Measurements from ENCODE around the gene CDH20. TPM values are rescaled to one million over a fixed set of nuclear protein-coding genes. Genes with fewer than 3 reads are reported as not detected.

The CDH20 gene
- total and polyA plus RNA-seq, 7 experiments from 2014 or later, result 0.15 to 0.44 (median 0.40) TPM; not detected in 4

GRCh38 chr18:61413396-61413795, 80.2 kb downstream of the CDH20 start:
- Histone ChIP-seq H3K9me3 (ENCODE audit: control insufficient read depth in 2 of 3, low read length in 3 of 3) (no peaks in the 10 kb centered on the region), H3K4me3 (ENCODE audit: low read length) (no peak overlapping the region), H3K27ac (ENCODE audit: low read depth, low read length) (no peak overlapping the region), H3K36me3 (ENCODE audit: control insufficient read depth in 2 of 3, insufficient read depth in 3 of 3, low read length in 3 of 3) (no peaks in the 10 kb centered on the region), H3K27me3 (ENCODE audit: control insufficient read depth in 2 of 2, insufficient read depth in 2 of 2, low read length in 2 of 2) (no peaks in the 10 kb centered on the region), H3K4me1 (ENCODE audit: control insufficient read depth in 2 of 2, insufficient read depth in 2 of 2, low read length in 2 of 2) (no peaks in the 10 kb centered on the region)
- intact Hi-C loops (cut with micrococcal nuclease), result no loop called here
- no peak overlapping the region for H3K27ac Mint-ChIP-seq
- ATAC-seq, result no peak
- no peaks in the 10 kb centered on the region for H3K9me3 Mint-ChIP-seq
- POLR2A ChIA-PET, result no interaction called here
- DNase-seq, result no peak
- no peaks in the 10 kb centered on the region for H3K36me3 Mint-ChIP-seq
- no peak overlapping the region for H3K4me3 Mint-ChIP-seq
- peaks cover 0 to 5% (median 0%) of the 10 kb centered on the region in 5 donors for H3K27me3 Mint-ChIP-seq
- CTCF ChIA-PET, result no interaction called here
- H3K4me1 Mint-ChIP-seq, result no peaks in the 10 kb centered on the region

- H3K4me1 Mint-ChIP-seq, result no peaks in the 10 kb centered on the region
- no peaks in the 10 kb centered on the region for H3K9me3 ChIP-seq (ENCODE audit: control insufficient read depth in 2 of 3, low read length in 3 of 3)
- H3K27me3 Mint-ChIP-seq, result peaks cover 0 to 5% (median 0%) of the 10 kb centered on the region in 5 donors
- H3K27ac ChIP-seq (ENCODE audit: low read depth, low read length), result no peak overlapping the region
- no peaks in the 10 kb centered on the region for H3K36me3 ChIP-seq (ENCODE audit: control insufficient read depth in 2 of 3, insufficient read depth in 3 of 3, low read length in 3 of 3)
- H3K27me3 ChIP-seq (ENCODE audit: control insufficient read depth in 2 of 2, insufficient read depth in 2 of 2, low read length in 2 of 2), result no peaks in the 10 kb centered on the region
- ATAC-seq (no peak), DNase-seq (no peak)
- CTCF ChIA-PET, result no interaction called here
- no peak overlapping the region for H3K4me3 Mint-ChIP-seq
- intact Hi-C loops (cut with micrococcal nuclease), result no loop called here
- no peaks in the 10 kb centered on the region for H3K4me1 ChIP-seq (ENCODE audit: control insufficient read depth in 2 of 2, insufficient read depth in 2 of 2, low read length in 2 of 2)
- no peaks in the 10 kb centered on the region for H3K36me3 Mint-ChIP-seq
- no peak overlapping the region for H3K4me3 ChIP-seq (ENCODE audit: low read length)
- POLR2A ChIA-PET, result no interaction called here
- no peak overlapping the region for H3K27ac Mint-ChIP-seq
- H3K9me3 Mint-ChIP-seq, result no peaks in the 10 kb centered on the region
Measured at GRCh38 chr18:61414086-61414485, 80.9 kb downstream of the CDH20 start.

GRCh38 chr18:61419763-61420162, 86.5 kb downstream of the CDH20 start:
- Histone ChIP-seq H3K4me3 (ENCODE audit: low read length) (no peak overlapping the region), H3K4me1 (ENCODE audit: control insufficient read depth in 2 of 2, insufficient read depth in 2 of 2, low read length in 2 of 2) (no peaks in the 10 kb centered on the region), H3K27me3 (ENCODE audit: control insufficient read depth in 2 of 2, insufficient read depth in 2 of 2, low read length in 2 of 2) (no peaks in the 10 kb centered on the region), H3K36me3 (ENCODE audit: control insufficient read depth in 2 of 3, insufficient read depth in 3 of 3, low read length in 3 of 3) (no peaks in the 10 kb centered on the region), H3K9me3 (ENCODE audit: control insufficient read depth in 2 of 3, low read length in 3 of 3) (no peaks in the 10 kb centered on the region), H3K27ac (ENCODE audit: low read depth, low read length) (no peak overlapping the region)
- Mint-ChIP-seq H3K36me3 (no peaks in the 10 kb centered on the region), H3K27ac (no peak overlapping the region), H3K27me3 (peaks cover 0 to 5% (median 0%) of the 10 kb centered on the region in 5 donors), H3K4me1 (no peaks in the 10 kb centered on the region), H3K4me3 (no peak overlapping the region), H3K9me3 (no peaks in the 10 kb centered on the region)
- ATAC-seq (no peak), DNase-seq (no peak)
- CTCF ChIA-PET, result no interaction called here
- intact Hi-C loops (cut with micrococcal nuclease), result no loop called here
- POLR2A ChIA-PET, result no interaction called here

- H3K9me3 Mint-ChIP-seq, result no peaks in the 10 kb centered on the region
Measured at GRCh38 chr18:61420218-61420885, 87.1 kb downstream of the CDH20 start.

GRCh38 chr18:61426492-61427053, 93.3 kb downstream of the CDH20 start:
- no peaks in the 10 kb centered on the region for H3K4me1 ChIP-seq (ENCODE audit: control insufficient read depth in 2 of 2, insufficient read depth in 2 of 2, low read length in 2 of 2)
- H3K4me3 Mint-ChIP-seq, result no peak overlapping the region
- H3K9me3 Mint-ChIP-seq, result peaks cover 0 to 5% (median 0%) of the 10 kb centered on the region in 11 donors
- peaks cover 0 to 6% (median 0%) of the 10 kb centered on the region in 5 donors for H3K27me3 Mint-ChIP-seq
- H3K36me3 Mint-ChIP-seq, result no peaks in the 10 kb centered on the region
- ChIA-PET POLR2A (no interaction called here), CTCF (no interaction called here)
- no peaks in the 10 kb centered on the region for H3K9me3 ChIP-seq (ENCODE audit: control insufficient read depth in 2 of 3, low read length in 3 of 3)
- H3K4me3 ChIP-seq (ENCODE audit: low read length), result no peak overlapping the region
- H3K27ac ChIP-seq (ENCODE audit: low read depth, low read length), result no peak overlapping the region
- H3K36me3 ChIP-seq (ENCODE audit: control insufficient read depth in 2 of 3, insufficient read depth in 3 of 3, low read length in 3 of 3), result no peaks in the 10 kb centered on the region
- H3K27me3 ChIP-seq (ENCODE audit: control insufficient read depth in 2 of 2, insufficient read depth in 2 of 2, low read length in 2 of 2), result no peaks in the 10 kb centered on the region
- ATAC-seq, result no peak
- no peaks in the 10 kb centered on the region for H3K4me1 Mint-ChIP-seq
- intact Hi-C loops (cut with micrococcal nuclease), result no loop called here
- DNase-seq, result no peak
- H3K27ac Mint-ChIP-seq, result peak overlapping the region in 1 of 9 donors; percentile 3

More at GRCh38 chr18:61420218-61420885, 87.1 kb downstream of the CDH20 start:
- intact Hi-C loops (cut with micrococcal nuclease), result no loop called here
- ATAC-seq (no peak), DNase-seq (no peak)
- CTCF ChIA-PET, result no interaction called here
- Mint-ChIP-seq H3K4me3 (no peak overlapping the region), H3K36me3 (no peaks in the 10 kb centered on the region), H3K27ac (no peak overlapping the region), H3K4me1 (no peaks in the 10 kb centered on the region), H3K27me3 (peaks cover 0 to 3% (median 0%) of the 10 kb centered on the region in 5 donors)
- POLR2A ChIA-PET, result no interaction called here
- H3K4me1 ChIP-seq (ENCODE audit: control insufficient read depth in 2 of 2, insufficient read depth in 2 of 2, low read length in 2 of 2), result no peaks in the 10 kb centered on the region
- H3K4me3 ChIP-seq (ENCODE audit: low read length), result no peak overlapping the region
- no peak overlapping the region for H3K27ac ChIP-seq (ENCODE audit: low read depth, low read length)
- no peaks in the 10 kb centered on the region for H3K9me3 ChIP-seq (ENCODE audit: control insufficient read depth in 2 of 3, low read length in 3 of 3)
- no peaks in the 10 kb centered on the region for H3K27me3 ChIP-seq (ENCODE audit: control insufficient read depth in 2 of 2, insufficient read depth in 2 of 2, low read length in 2 of 2)
- H3K36me3 ChIP-seq (ENCODE audit: control insufficient read depth in 2 of 3, insufficient read depth in 3 of 3, low read length in 3 of 3), result no peaks in the 10 kb centered on the region

- H3K27ac ChIP-seq (ENCODE audit: low read depth, low read length), result no peak overlapping the region
- CTCF ChIA-PET, result no interaction called here
Measured at GRCh38 chr18:61428266-61428665, 95.0 kb downstream of the CDH20 start.

GRCh38 chr18:61432590-61432989, 99.4 kb downstream of the CDH20 start:
- no peaks in the 10 kb centered on the region for H3K9me3 ChIP-seq (ENCODE audit: control insufficient read depth in 2 of 3, low read length in 3 of 3)
- no peaks in the 10 kb centered on the region for H3K27me3 ChIP-seq (ENCODE audit: control insufficient read depth in 2 of 2, insufficient read depth in 2 of 2, low read length in 2 of 2)
- Mint-ChIP-seq H3K27me3 (peaks cover 0 to 16% (median 0%) of the 10 kb centered on the region in 5 donors), H3K36me3 (no peaks in the 10 kb centered on the region), H3K9me3 (peaks cover 0 to 8% (median 2%) of the 10 kb centered on the region in 11 donors), H3K27ac (no peak overlapping the region), H3K4me3 (no peak overlapping the region), H3K4me1 (no peaks in the 10 kb centered on the region)
- no peaks in the 10 kb centered on the region for H3K36me3 ChIP-seq (ENCODE audit: control insufficient read depth in 2 of 3, insufficient read depth in 3 of 3, low read length in 3 of 3)
- no peak overlapping the region for H3K27ac ChIP-seq (ENCODE audit: low read depth, low read length)
- DNase-seq (no peak), ATAC-seq (no peak)
- ChIA-PET CTCF (no interaction called here), POLR2A (no interaction called here)
- H3K4me3 ChIP-seq (ENCODE audit: low read length), result no peak overlapping the region
- H3K4me1 ChIP-seq (ENCODE audit: control insufficient read depth in 2 of 2, insufficient read depth in 2 of 2, low read length in 2 of 2), result no peaks in the 10 kb centered on the region
- intact Hi-C loops (cut with micrococcal nuclease), result no loop called here

More at GRCh38 chr18:61428266-61428665, 95.0 kb downstream of the CDH20 start:
- Mint-ChIP-seq H3K27me3 (peaks cover 0 to 11% (median 0%) of the 10 kb centered on the region in 5 donors), H3K27ac (no peak overlapping the region), H3K4me3 (no peak overlapping the region), H3K9me3 (peaks cover 0 to 5% (median 0%) of the 10 kb centered on the region in 11 donors), H3K4me1 (no peaks in the 10 kb centered on the region), H3K36me3 (no peaks in the 10 kb centered on the region)
- ATAC-seq, result no peak
- H3K4me1 ChIP-seq (ENCODE audit: control insufficient read depth in 2 of 2, insufficient read depth in 2 of 2, low read length in 2 of 2), result no peaks in the 10 kb centered on the region
- DNase-seq, result no peak
- H3K9me3 ChIP-seq (ENCODE audit: control insufficient read depth in 2 of 3, low read length in 3 of 3), result no peaks in the 10 kb centered on the region
- no peak overlapping the region for H3K4me3 ChIP-seq (ENCODE audit: low read length)
- no peaks in the 10 kb centered on the region for H3K27me3 ChIP-seq (ENCODE audit: control insufficient read depth in 2 of 2, insufficient read depth in 2 of 2, low read length in 2 of 2)
- intact Hi-C loops (cut with micrococcal nuclease), result no loop called here
- POLR2A ChIA-PET, result no interaction called here
- no peaks in the 10 kb centered on the region for H3K36me3 ChIP-seq (ENCODE audit: control insufficient read depth in 2 of 3, insufficient read depth in 3 of 3, low read length in 3 of 3)

All from naive thymus-derived CD4-positive, alpha-beta T cell (primary cell).